Skeletal muscle satellite cell (primary cell): Measurements from ENCODE around the gene KIF9.
"Not testable (repeated sequence)": the region's sequence is repeated elsewhere in the genome, so short reads cannot be mapped to it uniquely, and the experiment has no call there.

Source experiments
- H3K27me3 ChIP-seq: 2 replicates; pipeline ENCODE4 v1.7.0; 2013; ENCODE audit warnings: low read length; ENCODE audit not compliant: control insufficient read depth, insufficient read depth
- H3K36me3 ChIP-seq: 2 replicates; pipeline ENCODE4 v1.7.0; 2013; ENCODE audit warnings: mild to moderate bottlenecking, control low read depth, low read length; ENCODE audit not compliant: insufficient read depth
- H3K4me1 ChIP-seq: 2 replicates; pipeline ENCODE4 v1.7.0; 2013; ENCODE audit warnings: low read length; ENCODE audit not compliant: control insufficient read depth, insufficient read depth
- H3K4me2 ChIP-seq: 2 replicates; pipeline ENCODE4 v1.7.0; 2013; ENCODE audit warnings: mild to moderate bottlenecking, low read length
- H3K4me3 ChIP-seq: 2 replicates; pipeline ENCODE4 v1.7.0; 2013; ENCODE audit warnings: low read length
- H3K9ac ChIP-seq: 2 replicates; pipeline ENCODE4 v1.7.0; 2013; ENCODE audit warnings: mild to moderate bottlenecking, low read depth, low read length, moderate library complexity
- H3K9me3 ChIP-seq: replicated peaks from 2 replicates; pipeline ENCODE4 v1.7.0; 2013; ENCODE audit warnings: mild to moderate bottlenecking, control low read depth, low read length

The KIF9 gene

GRCh38 chr3:47265725-47266428, 16.7 kb downstream of the KIF9 start:
- Histone ChIP-seq H3K36me3 (no peaks in the 10 kb centered on the region), H3K4me2 (no peak overlapping the region), H3K4me3 (no peak overlapping the region), H3K4me1 (peaks cover 9% of the 10 kb centered on the region), H3K27me3 (no peaks in the 10 kb centered on the region), H3K9ac (no peak overlapping the region), H3K9me3 (no peaks in the 10 kb centered on the region)

- Histone ChIP-seq H3K9me3 (no peaks in the 10 kb centered on the region), H3K4me3 (no peak overlapping the region), H3K4me1 (peaks cover 9% of the 10 kb centered on the region), H3K9ac (no peak overlapping the region), H3K36me3 (no peaks in the 10 kb centered on the region), H3K4me2 (no peak overlapping the region), H3K27me3 (no peaks in the 10 kb centered on the region)
These were observed 17.6 kb downstream of the KIF9 start for GRCh38 chr3:47265008-47265407.

GRCh38 chr3:47261301-47261700, 21.3 kb downstream of the KIF9 start:
- H3K9me3 ChIP-seq: no peaks in the 10 kb centered on the region
- no peaks in the 10 kb centered on the region for H3K36me3 ChIP-seq
- peaks cover under 1% of the 10 kb centered on the region for H3K4me1 ChIP-seq
- peaks cover 5% of the 10 kb centered on the region for H3K27me3 ChIP-seq
- no peak overlapping the region for H3K4me3 ChIP-seq
- H3K9ac ChIP-seq: no peak overlapping the region
- no peak overlapping the region for H3K4me2 ChIP-seq

GRCh38 chr3:47260605-47261004, 22.0 kb downstream of the KIF9 start:
- H3K4me2 ChIP-seq: no peak overlapping the region
- no peaks in the 10 kb centered on the region for H3K36me3 ChIP-seq
- H3K9me3 ChIP-seq: no peaks in the 10 kb centered on the region
- H3K4me1 ChIP-seq: no peaks in the 10 kb centered on the region
- no peak overlapping the region for H3K9ac ChIP-seq
- H3K27me3 ChIP-seq: peaks cover 5% of the 10 kb centered on the region
- H3K4me3 ChIP-seq: no peak overlapping the region

- Histone ChIP-seq H3K27me3 (peaks cover 5% of the 10 kb centered on the region), H3K4me1 (no peaks in the 10 kb centered on the region), H3K9me3 (no peaks in the 10 kb centered on the region), H3K36me3 (no peaks in the 10 kb centered on the region), H3K4me2 (no peak overlapping the region), H3K4me3 (no peak overlapping the region), H3K9ac (no peak overlapping the region)
These were observed 23.5 kb downstream of the KIF9 start for GRCh38 chr3:47259114-47259513.

GRCh38 chr3:47256331-47256730, 26.3 kb downstream of the KIF9 start:
- H3K4me3 ChIP-seq, H3K36me3 ChIP-seq, H3K9ac ChIP-seq, H3K4me2 ChIP-seq, H3K27me3 ChIP-seq, H3K4me1 ChIP-seq, H3K9me3 ChIP-seq: not testable (repeated sequence)

- H3K27me3 ChIP-seq: no peaks in the 10 kb centered on the region
- H3K9me3 ChIP-seq: no peaks in the 10 kb centered on the region
- no peaks in the 10 kb centered on the region for H3K4me1 ChIP-seq
- H3K4me3 ChIP-seq: no peak overlapping the region
- no peak overlapping the region for H3K4me2 ChIP-seq
- H3K36me3 ChIP-seq: no peaks in the 10 kb centered on the region
- no peak overlapping the region for H3K9ac ChIP-seq
These were observed 30.9 kb downstream of the KIF9 start for GRCh38 chr3:47251689-47252088.

- not testable (repeated sequence) for H3K9me3 ChIP-seq, H3K4me3 ChIP-seq, H3K27me3 ChIP-seq, H3K9ac ChIP-seq, H3K4me2 ChIP-seq, H3K4me1 ChIP-seq, H3K36me3 ChIP-seq
These were observed 31.5 kb downstream of the KIF9 start for GRCh38 chr3:47251085-47251484.

GRCh38 chr3:47250309-47251060, 32.1 kb downstream of the KIF9 start:
- no peaks in the 10 kb centered on the region for H3K9me3 ChIP-seq
- no peak overlapping the region for H3K4me2 ChIP-seq

GRCh38 chr3:47247131-47248064, 35.2 kb downstream of the KIF9 start:
- Histone ChIP-seq H3K4me3 (no peak overlapping the region), H3K9me3 (no peaks in the 10 kb centered on the region), H3K9ac (no peak overlapping the region), H3K36me3 (no peaks in the 10 kb centered on the region), H3K27me3 (no peaks in the 10 kb centered on the region), H3K4me1 (no peaks in the 10 kb centered on the region), H3K4me2 (no peak overlapping the region)

More at GRCh38 chr3:47250309-47251060, 32.1 kb downstream of the KIF9 start:
- Histone ChIP-seq H3K4me3 (no peak overlapping the region), H3K9ac (no peak overlapping the region), H3K36me3 (no peaks in the 10 kb centered on the region), H3K4me1 (no peaks in the 10 kb centered on the region), H3K27me3 (no peaks in the 10 kb centered on the region)

- no peak overlapping the region for H3K4me3 ChIP-seq
- no peaks in the 10 kb centered on the region for H3K9me3 ChIP-seq
- no peaks in the 10 kb centered on the region for H3K27me3 ChIP-seq
These were observed 37.3 kb downstream of the KIF9 start for GRCh38 chr3:47245271-47245670.

More at GRCh38 chr3:47245271-47245670, 37.3 kb downstream of the KIF9 start:
- no peak overlapping the region for H3K4me2 ChIP-seq
- no peak overlapping the region for H3K9ac ChIP-seq
- H3K4me1 ChIP-seq: no peaks in the 10 kb centered on the region
- H3K36me3 ChIP-seq: no peaks in the 10 kb centered on the region
